HFFc6 (cell line): ENCODE data around the gene THAP7. TPM values are rescaled to one million over a fixed set of nuclear protein-coding genes. Genes with fewer than 3 reads are reported as not detected.

Experiments
- DNase-seq: peaks from one replicate; pipeline ENCODE4 v3.0.0-alpha.2; 2018
- H3K27ac Mint-ChIP-seq: 2 replicates; pipeline ENCODE4 v1.8.0; 2020; ENCODE audit warnings: mild to moderate bottlenecking, mixed read lengths
- H3K27me3 Mint-ChIP-seq: 2 replicates; pipeline ENCODE4 v1.8.0; 2021; ENCODE audit warnings: mild to moderate bottlenecking, moderate library complexity, mixed read lengths; ENCODE audit not compliant: insufficient read depth
- H3K36me3 Mint-ChIP-seq: 2 replicates; pipeline ENCODE4 v1.8.0; 2021; ENCODE audit warnings: low read depth, mixed read lengths
- H3K4me1 Mint-ChIP-seq: 2 replicates; pipeline ENCODE4 v1.8.0; 2020; ENCODE audit warnings: low read depth, mixed read lengths
- H3K4me3 Mint-ChIP-seq: 2 replicates; pipeline ENCODE4 v1.8.0; 2020; ENCODE audit warnings: mild to moderate bottlenecking, moderate library complexity, mixed read lengths
- H3K9me3 Mint-ChIP-seq: 2 replicates; pipeline ENCODE4 v1.8.0; 2020; ENCODE audit warnings: mild to moderate bottlenecking, mixed read lengths
- CTCF ChIP-seq: fragments of 200-600 bp; sonication (generic); IDR thresholded peaks from 2 replicates; pipeline ENCODE4 v1.5.0; 2021; ENCODE audit warnings: antibody characterized with exemption, mild to moderate bottlenecking
- total RNA-seq, 6 experiments: library from RNA; stranded (reverse); fragmentation: NEBNext Ultra II Directional; extraction: Animal tissue kit (Norgen Biotek cat#: 25700); gene quantifications; 2 replicates in 1 of 6; 3 replicates in 5 of 6; pipeline ENCODE4 v1.2.3, GENCODE V29; 2021

THAP7 gene
- total RNA-seq, 6 experiments from 2014 or later: 17.8 to 23.1 (median 21.1) TPM

GRCh38 chr22:20996031-20996410 lies 5.9 kb downstream of the THAP7 start:
- Mint-ChIP-seq H3K27ac (no peak overlapping the region), H3K36me3 (no peaks in the 10 kb centered on the region; the same call in 1 of the 2 replicates), H3K27me3 (peaks cover 5% of the 10 kb centered on the region; the same call in 1 of the 2 replicates), H3K4me1 (peaks cover 7% of the 10 kb centered on the region), H3K9me3 (no peaks in the 10 kb centered on the region), H3K4me3 (no peak overlapping the region)
- DNase-seq: no peak
- TF ChIP-seq CTCF: no peak

GRCh38 chr22:20995329-20996030 lies 6.4 kb downstream of the THAP7 start:
- Mint-ChIP-seq H3K27me3 (peaks cover 3% of the 10 kb centered on the region; the same call in 1 of the 2 replicates), H3K4me3 (no peak overlapping the region), H3K4me1 (peaks cover 2% of the 10 kb centered on the region; the same call in 1 of the 2 replicates), H3K9me3 (no peaks in the 10 kb centered on the region), H3K36me3 (no peaks in the 10 kb centered on the region; the same call in 1 of the 2 replicates), H3K27ac (no peak overlapping the region)
- DNase-seq: no peak
- no peak for TF ChIP-seq CTCF

GRCh38 chr22:20994902-20995241 lies 7.0 kb downstream of the THAP7 start:
- Mint-ChIP-seq H3K9me3 (no peaks in the 10 kb centered on the region), H3K27ac (no peak overlapping the region), H3K4me1 (no peaks in the 10 kb centered on the region), H3K27me3 (no peaks in the 10 kb centered on the region), H3K36me3 (no peaks in the 10 kb centered on the region; the same call in 1 of the 2 replicates), H3K4me3 (no peak overlapping the region)
- no peak for DNase-seq
- no peak for TF ChIP-seq CTCF

GRCh38 chr22:20994128-20994901 lies 7.6 kb downstream of the THAP7 start:
- H3K36me3 Mint-ChIP-seq: no peaks in the 10 kb centered on the region; the same call in 1 of the 2 replicates
- H3K4me1 Mint-ChIP-seq: no peaks in the 10 kb centered on the region
- no peak for DNase-seq
- no peaks in the 10 kb centered on the region for H3K27me3 Mint-ChIP-seq
- H3K4me3 Mint-ChIP-seq: no peak overlapping the region
- no peak for TF ChIP-seq CTCF
- H3K9me3 Mint-ChIP-seq: no peaks in the 10 kb centered on the region
- H3K27ac Mint-ChIP-seq: no peak overlapping the region

GRCh38 chr22:20993304-20994127 lies 8.4 kb downstream of the THAP7 start:
- DNase-seq: no peak
- Mint-ChIP-seq H3K4me3 (no peak overlapping the region), H3K9me3 (no peaks in the 10 kb centered on the region), H3K27ac (no peak overlapping the region), H3K4me1 (no peaks in the 10 kb centered on the region), H3K36me3 (no peaks in the 10 kb centered on the region; the same call in 1 of the 2 replicates), H3K27me3 (no peaks in the 10 kb centered on the region)
- no peak for TF ChIP-seq CTCF
